MM.1S (cell line): ENCODE data around the gene PRR15L.

Experiments
- EZH2 ChIP-seq: fragments of 300-600 bp; sonication (generic); optimal IDR thresholded peaks from 2 replicates; pipeline ENCODE3; 2017; ENCODE audit warnings: low read depth, mild to moderate bottlenecking, antibody characterized with exemption, low read length, mixed read lengths
- EZH2phosphoT487 ChIP-seq: fragments of 300-600 bp; sonication (generic); IDR thresholded peaks from 2 replicates; pipeline ENCODE4 v1.6.1; 2018; ENCODE audit warnings: antibody characterized with exemption, low read length
- TF ChIP-seq, protein P1 (sequence below): fragments of 300-600 bp; sonication (generic); IDR thresholded peaks from 2 replicates; pipeline ENCODE4 v1.5.1; 2016; ENCODE audit warnings: antibody characterized with exemption, low read length, mixed read lengths

DNA sequence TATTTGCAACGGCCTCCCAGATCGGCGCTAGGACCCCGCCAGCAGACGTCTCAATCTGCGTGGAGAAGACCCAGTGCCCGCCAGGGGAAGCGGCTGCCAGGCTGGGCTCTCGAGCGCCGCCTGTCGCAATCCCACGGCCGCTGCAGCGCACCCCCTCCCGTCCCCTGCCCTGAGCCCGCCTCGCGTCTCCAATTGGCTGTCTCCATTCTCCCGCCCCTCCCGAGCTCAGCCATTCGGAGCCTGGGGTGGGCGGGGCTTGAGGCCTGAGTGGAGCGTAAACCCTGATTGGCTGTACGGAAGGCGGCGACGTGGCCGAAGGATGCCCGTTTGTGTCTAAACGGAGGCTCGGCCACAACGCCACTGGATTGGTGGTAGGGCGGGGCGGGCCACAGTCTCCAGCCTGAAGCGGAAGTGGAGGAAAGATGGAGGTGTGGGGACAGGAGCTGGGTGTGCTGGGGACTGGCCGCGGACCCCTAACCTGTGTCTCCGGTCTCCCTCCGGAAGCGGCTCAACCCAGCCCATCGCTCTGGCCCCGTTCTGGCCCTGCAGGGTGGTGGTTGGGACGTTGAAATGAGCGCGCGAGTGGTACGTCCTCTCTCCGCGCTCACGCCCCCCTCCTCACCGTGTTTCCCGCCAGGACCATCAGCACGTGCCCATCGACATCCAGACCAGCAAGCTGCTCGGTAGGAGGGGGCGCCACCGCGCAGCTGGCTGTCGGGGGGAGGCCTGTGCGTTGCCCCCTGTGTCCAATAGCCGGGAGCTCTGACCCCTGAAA is 13.2 kb upstream of the PRR15L start, which contains the start of gene CDK5RAP3:
- TF ChIP-seq, protein P1, sequence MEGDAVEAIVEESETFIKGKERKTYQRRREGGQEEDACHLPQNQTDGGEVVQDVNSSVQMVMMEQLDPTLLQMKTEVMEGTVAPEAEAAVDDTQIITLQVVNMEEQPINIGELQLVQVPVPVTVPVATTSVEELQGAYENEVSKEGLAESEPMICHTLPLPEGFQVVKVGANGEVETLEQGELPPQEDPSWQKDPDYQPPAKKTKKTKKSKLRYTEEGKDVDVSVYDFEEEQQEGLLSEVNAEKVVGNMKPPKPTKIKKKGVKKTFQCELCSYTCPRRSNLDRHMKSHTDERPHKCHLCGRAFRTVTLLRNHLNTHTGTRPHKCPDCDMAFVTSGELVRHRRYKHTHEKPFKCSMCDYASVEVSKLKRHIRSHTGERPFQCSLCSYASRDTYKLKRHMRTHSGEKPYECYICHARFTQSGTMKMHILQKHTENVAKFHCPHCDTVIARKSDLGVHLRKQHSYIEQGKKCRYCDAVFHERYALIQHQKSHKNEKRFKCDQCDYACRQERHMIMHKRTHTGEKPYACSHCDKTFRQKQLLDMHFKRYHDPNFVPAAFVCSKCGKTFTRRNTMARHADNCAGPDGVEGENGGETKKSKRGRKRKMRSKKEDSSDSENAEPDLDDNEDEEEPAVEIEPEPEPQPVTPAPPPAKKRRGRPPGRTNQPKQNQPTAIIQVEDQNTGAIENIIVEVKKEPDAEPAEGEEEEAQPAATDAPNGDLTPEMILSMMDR, result peak; percentile 96
- TF ChIP-seq EZH2 (no peak), EZH2phosphoT487 (no peak)
